Measurements from ENCODE around the gene SLC25A42. TPM values are rescaled to one million over a fixed set of nuclear protein-coding genes. Genes with fewer than 3 reads are reported as not detected.

SLC25A42 gene
- total and polyA plus RNA-seq, 5 donors = 13.4 to 18.7 (median 13.8) TPM

- ATAC-seq (peak; percentile 80 to 88), DNase-seq (peak; percentile 93 to 95 (median 94))
- peak overlapping the region; percentile 96 for H3K27ac ChIP-seq (ENCODE audit: low read length)
- intact Hi-C loops (cut with DNase I) = no loop called here
- peaks cover 8% of the 10 kb centered on the region for H3K4me1 ChIP-seq (ENCODE audit: control insufficient read depth, insufficient read depth, low read length)
- peak overlapping the region; percentile 94 for H3K4me3 ChIP-seq (ENCODE audit: low read length)
- no peaks in the 10 kb centered on the region for H3K9me3 ChIP-seq (ENCODE audit: control insufficient read depth, low read length)
- under 1% methylated on average over 31 of the region's 31 CpGs for WGBS
- no peaks in the 10 kb centered on the region for H3K27me3 ChIP-seq (ENCODE audit: control insufficient read depth, insufficient read depth)
Measured at GRCh38 chr19:19032420-19033175, 31.2 kb upstream of the SLC25A42 start.

- H3K4me1 ChIP-seq (ENCODE audit: control insufficient read depth, insufficient read depth, low read length) = peaks cover 8% of the 10 kb centered on the region
- no peak for ATAC-seq
- peak overlapping the region; percentile 94 for H3K4me3 ChIP-seq (ENCODE audit: low read length)
- intact Hi-C loops (cut with DNase I) = no loop called here
- peak overlapping the region; percentile 96 for H3K27ac ChIP-seq (ENCODE audit: low read length)
- 0% methylated on average over 32 of the region's 32 CpGs for WGBS
- no peaks in the 10 kb centered on the region for H3K27me3 ChIP-seq (ENCODE audit: control insufficient read depth, insufficient read depth)
- H3K9me3 ChIP-seq (ENCODE audit: control insufficient read depth, low read length) = no peaks in the 10 kb centered on the region
- DNase-seq = no peak
Measured at GRCh38 chr19:19033176-19033425, 30.7 kb upstream of the SLC25A42 start.

- Histone ChIP-seq H3K9me3 (ENCODE audit: control insufficient read depth, low read length) (no peaks in the 10 kb centered on the region), H3K4me3 (ENCODE audit: low read length) (peak within 1 kb of the TSS; percentile 94), H3K4me1 (ENCODE audit: control insufficient read depth, insufficient read depth, low read length) (peaks cover 8% of the 10 kb centered on the region), H3K27ac (ENCODE audit: low read length) (peak within 1 kb of the TSS; percentile 96), H3K27me3 (ENCODE audit: control insufficient read depth, insufficient read depth) (no peaks in the 10 kb centered on the region)
- WGBS = under 1% methylated on average over 94 of the region's 94 CpGs
- intact Hi-C loops (cut with DNase I) = no loop called here
- ATAC-seq = peak; percentile 90 to 93
- DNase-seq = peak; percentile 88 to 95 (median 95)
Measured at GRCh38 chr19:19033426-19034203, 30.2 kb upstream of the SLC25A42 start, which contains the start of the genes ARMC6 and SUGP2. Gene ARMC6 (plus strand): TSS chr19:19033603. CDS start chr19:19034210, 607 bp downstream. Gene SUGP2 (minus strand): TSS chr19:19033517. CDS start chr19:19031071, 2,446 bp downstream.

- no peaks in the 10 kb centered on the region for H3K9me3 ChIP-seq (ENCODE audit: control insufficient read depth, low read length)
- DNase-seq = peak in 2 of 3 donors; percentile 60 to 69
- ATAC-seq = peak; percentile 32 to 56
- H3K4me3 ChIP-seq (ENCODE audit: low read length) = peak overlapping the region; percentile 94
- no peaks in the 10 kb centered on the region for H3K27me3 ChIP-seq (ENCODE audit: control insufficient read depth, insufficient read depth)
- intact Hi-C loops (cut with DNase I) = no loop called here
- H3K27ac ChIP-seq (ENCODE audit: low read length) = no peak overlapping the region
- H3K4me1 ChIP-seq (ENCODE audit: control insufficient read depth, insufficient read depth, low read length) = peaks cover 8% of the 10 kb centered on the region
- 7% methylated on average over 10 of the region's 10 CpGs for WGBS
Measured at GRCh38 chr19:19034204-19034624, 29.6 kb upstream of the SLC25A42 start.

GRCh38 chr19:19039901-19040300 is 23.9 kb upstream of the SLC25A42 start:
- Histone ChIP-seq H3K9me3 (ENCODE audit: control insufficient read depth, low read length) (no peaks in the 10 kb centered on the region), H3K27me3 (ENCODE audit: control insufficient read depth, insufficient read depth) (no peaks in the 10 kb centered on the region), H3K27ac (ENCODE audit: low read length) (peak overlapping the region; percentile 13), H3K4me3 (ENCODE audit: low read length) (no peak overlapping the region), H3K4me1 (ENCODE audit: control insufficient read depth, insufficient read depth, low read length) (no peaks in the 10 kb centered on the region)
- no peak for ATAC-seq
- intact Hi-C loops (cut with DNase I) = no loop called here
- no peak for DNase-seq
- WGBS = 76% methylated on average over 4 of the region's 4 CpGs

GRCh38 chr19:19040417-19040816 is 23.4 kb upstream of the SLC25A42 start:
- H3K4me1 ChIP-seq (ENCODE audit: control insufficient read depth, insufficient read depth, low read length) = no peaks in the 10 kb centered on the region
- intact Hi-C loops (cut with DNase I) = no loop called here
- no peaks in the 10 kb centered on the region for H3K9me3 ChIP-seq (ENCODE audit: control insufficient read depth, low read length)
- no peaks in the 10 kb centered on the region for H3K27me3 ChIP-seq (ENCODE audit: control insufficient read depth, insufficient read depth)
- peak; percentile 55 to 66 for ATAC-seq
- H3K27ac ChIP-seq (ENCODE audit: low read length) = peak overlapping the region; percentile 13
- H3K4me3 ChIP-seq (ENCODE audit: low read length) = no peak overlapping the region
- DNase-seq = peak; percentile 79 to 82 (median 81)
- 59% methylated on average over 7 of the region's 7 CpGs for WGBS

GRCh38 chr19:19042732-19043280 is 21.0 kb upstream of the SLC25A42 start:
- Histone ChIP-seq H3K9me3 (ENCODE audit: control insufficient read depth, low read length) (no peaks in the 10 kb centered on the region), H3K4me3 (ENCODE audit: low read length) (no peak overlapping the region), H3K27me3 (ENCODE audit: control insufficient read depth, insufficient read depth) (no peaks in the 10 kb centered on the region), H3K4me1 (ENCODE audit: control insufficient read depth, insufficient read depth, low read length) (no peaks in the 10 kb centered on the region), H3K27ac (ENCODE audit: low read length) (no peak overlapping the region)
- ATAC-seq (no peak), DNase-seq (peak in 1 of 3 donors; percentile 28)
- 96% methylated on average over 13 of the region's 13 CpGs for WGBS
- intact Hi-C loops (cut with DNase I) = no loop called here

- no peak overlapping the region for H3K4me3 ChIP-seq (ENCODE audit: low read length)
- H3K27ac ChIP-seq (ENCODE audit: low read length) = no peak overlapping the region
- H3K27me3 ChIP-seq (ENCODE audit: control insufficient read depth, insufficient read depth) = no peaks in the 10 kb centered on the region
- ATAC-seq = no peak
- peak in 1 of 3 donors; percentile 30 for DNase-seq
- intact Hi-C loops (cut with DNase I) = no loop called here
- H3K9me3 ChIP-seq (ENCODE audit: control insufficient read depth, low read length) = no peaks in the 10 kb centered on the region
- no peaks in the 10 kb centered on the region for H3K4me1 ChIP-seq (ENCODE audit: control insufficient read depth, insufficient read depth, low read length)
- 88% methylated on average over 6 of the region's 6 CpGs for WGBS
Measured at GRCh38 chr19:19043481-19043880, 20.3 kb upstream of the SLC25A42 start.

- DNase-seq (peak in 1 of 3 donors; percentile 14), ATAC-seq (no peak)
- Histone ChIP-seq H3K4me3 (ENCODE audit: low read length) (no peak overlapping the region), H3K9me3 (ENCODE audit: control insufficient read depth, low read length) (no peaks in the 10 kb centered on the region), H3K4me1 (ENCODE audit: control insufficient read depth, insufficient read depth, low read length) (no peaks in the 10 kb centered on the region), H3K27me3 (ENCODE audit: control insufficient read depth, insufficient read depth) (no peaks in the 10 kb centered on the region), H3K27ac (ENCODE audit: low read length) (no peak overlapping the region)
- WGBS = 92% methylated on average over 6 of the region's 6 CpGs
- intact Hi-C loops (cut with DNase I) = no loop called here
Measured at GRCh38 chr19:19043881-19044280, 19.9 kb upstream of the SLC25A42 start.

- intact Hi-C loops (cut with DNase I) = no loop called here
- no peak overlapping the region for H3K4me3 ChIP-seq (ENCODE audit: low read length)
- no peaks in the 10 kb centered on the region for H3K9me3 ChIP-seq (ENCODE audit: control insufficient read depth, low read length)
- WGBS = 96% methylated on average over 2 of the region's 2 CpGs
- no peaks in the 10 kb centered on the region for H3K27me3 ChIP-seq (ENCODE audit: control insufficient read depth, insufficient read depth)
- no peaks in the 10 kb centered on the region for H3K4me1 ChIP-seq (ENCODE audit: control insufficient read depth, insufficient read depth, low read length)
- no peak overlapping the region for H3K27ac ChIP-seq (ENCODE audit: low read length)
- ATAC-seq = no peak
- no peak for DNase-seq
Measured at GRCh38 chr19:19049406-19049805, 14.4 kb upstream of the SLC25A42 start.

GRCh38 chr19:19050104-19050503 is 13.7 kb upstream of the SLC25A42 start:
- no peaks in the 10 kb centered on the region for H3K9me3 ChIP-seq (ENCODE audit: control insufficient read depth, low read length)
- H3K27me3 ChIP-seq (ENCODE audit: control insufficient read depth, insufficient read depth) = no peaks in the 10 kb centered on the region
- intact Hi-C loops (cut with DNase I) = no loop called here
- no peak overlapping the region for H3K27ac ChIP-seq (ENCODE audit: low read length)
- DNase-seq = no peak
- WGBS = 95% methylated on average over 4 of the region's 4 CpGs
- no peak overlapping the region for H3K4me3 ChIP-seq (ENCODE audit: low read length)
- no peaks in the 10 kb centered on the region for H3K4me1 ChIP-seq (ENCODE audit: control insufficient read depth, insufficient read depth, low read length)
- no peak for ATAC-seq

All from right cardiac atrium (tissue), 5 donors.